Hepatocyte (in vitro differentiated cells): Measurements from ENCODE around the gene CBX1.

Experiments
- EZH2 ChIP-seq: fragments of 200-600 bp; sonication (generic); IDR thresholded peaks from 2 replicates; pipeline ENCODE4 v1.6.1; 2016; ENCODE audit warnings: antibody characterized with exemption, mild to moderate bottlenecking, borderline replicate concordance
- EZH2phosphoT487 ChIP-seq: fragments of 200-600 bp; sonication (generic); IDR thresholded peaks from one replicate; pipeline ENCODE4 v1.6.1; 2018; ENCODE audit warnings: antibody characterized with exemption, mild to moderate bottlenecking, low read depth, moderate library complexity; ENCODE audit not compliant: unreplicated experiment, severe bottlenecking
- TF ChIP-seq, protein P1 (sequence below): fragments of 200-600 bp; sonication (generic); IDR thresholded peaks from 2 replicates; pipeline ENCODE4 v1.5.1; 2016; ENCODE audit warnings: antibody characterized with exemption, mild to moderate bottlenecking; ENCODE audit not compliant: poor library complexity

DNA sequence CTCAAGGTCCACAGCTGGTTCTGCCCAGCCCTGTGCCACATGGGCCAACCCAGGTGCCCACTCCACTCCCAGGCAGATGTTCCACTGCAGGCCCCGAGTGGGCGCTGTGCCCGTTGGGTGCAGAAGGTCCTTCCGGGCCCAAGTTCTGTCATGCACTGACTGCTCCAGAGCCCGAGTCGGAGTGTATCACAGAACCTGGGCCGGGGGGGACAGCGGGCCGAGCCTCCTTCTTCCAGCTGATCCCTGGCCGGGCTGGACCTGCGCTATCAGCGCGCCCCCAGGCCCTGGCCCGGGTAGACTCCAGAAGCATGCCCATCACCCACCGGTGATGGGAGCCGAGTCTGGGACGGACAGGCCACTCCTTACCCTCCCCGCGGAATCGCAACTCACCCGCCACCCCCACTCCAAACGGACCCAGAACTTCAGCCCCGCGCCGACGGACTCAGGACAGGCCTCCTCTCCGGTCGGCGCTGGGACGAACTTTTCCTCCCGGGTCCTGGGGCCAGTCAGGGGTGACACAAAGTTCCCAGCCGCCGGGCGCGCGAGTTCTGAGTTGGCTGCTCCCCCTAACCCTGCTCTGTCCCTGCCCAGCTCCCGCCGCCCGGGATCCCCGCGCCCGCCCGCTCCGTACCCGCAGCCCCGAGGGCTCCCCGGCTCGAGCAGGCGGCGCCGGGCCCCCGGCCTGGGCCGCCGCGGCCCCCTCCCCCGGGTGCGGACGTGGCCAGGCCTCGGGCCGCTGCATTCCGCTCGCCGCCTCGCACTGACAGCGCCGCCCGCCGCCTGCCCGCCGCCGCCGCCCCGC, 64.0 kb downstream of the CBX1 start, which contains the start of gene COPZ2:
- TF ChIP-seq, protein P1, sequence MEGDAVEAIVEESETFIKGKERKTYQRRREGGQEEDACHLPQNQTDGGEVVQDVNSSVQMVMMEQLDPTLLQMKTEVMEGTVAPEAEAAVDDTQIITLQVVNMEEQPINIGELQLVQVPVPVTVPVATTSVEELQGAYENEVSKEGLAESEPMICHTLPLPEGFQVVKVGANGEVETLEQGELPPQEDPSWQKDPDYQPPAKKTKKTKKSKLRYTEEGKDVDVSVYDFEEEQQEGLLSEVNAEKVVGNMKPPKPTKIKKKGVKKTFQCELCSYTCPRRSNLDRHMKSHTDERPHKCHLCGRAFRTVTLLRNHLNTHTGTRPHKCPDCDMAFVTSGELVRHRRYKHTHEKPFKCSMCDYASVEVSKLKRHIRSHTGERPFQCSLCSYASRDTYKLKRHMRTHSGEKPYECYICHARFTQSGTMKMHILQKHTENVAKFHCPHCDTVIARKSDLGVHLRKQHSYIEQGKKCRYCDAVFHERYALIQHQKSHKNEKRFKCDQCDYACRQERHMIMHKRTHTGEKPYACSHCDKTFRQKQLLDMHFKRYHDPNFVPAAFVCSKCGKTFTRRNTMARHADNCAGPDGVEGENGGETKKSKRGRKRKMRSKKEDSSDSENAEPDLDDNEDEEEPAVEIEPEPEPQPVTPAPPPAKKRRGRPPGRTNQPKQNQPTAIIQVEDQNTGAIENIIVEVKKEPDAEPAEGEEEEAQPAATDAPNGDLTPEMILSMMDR, result peak; percentile 50
- no peak for TF ChIP-seq EZH2
- no peak for TF ChIP-seq EZH2phosphoT487
